Calu3 (cell line): Measurements from ENCODE around the gene ATP11C. TPM values are rescaled to one million over a fixed set of nuclear protein-coding genes. Genes with fewer than 3 reads are reported as not detected.

Source experiments
- BruUV-seq: library from RNA; stranded (reverse); fragments of 400-500 nt; replicated peaks from 2 replicates; lab custom pipeline; 2021; lab: Mats Ljungman, UMichigan
- CTCF ChIA-PET: fragments of 300-600 bp; sonication (Branson Sonifier 250); formaldehyde crosslinking; loops from one replicate; lab custom pipeline; 2022; ENCODE audit warnings: antibody characterized with exemption; lab: Charles Lee
- DNase-seq: peaks from one replicate; pipeline ENCODE4 v3.0.0; 2022
- H3K27ac Mint-ChIP-seq: one replicate; pipeline ENCODE4 v1.8.0; 2022; ENCODE audit warnings: mixed read lengths; ENCODE audit not compliant: unreplicated experiment
- H3K27me3 Mint-ChIP-seq: one replicate; pipeline ENCODE4 v1.8.0; 2022; ENCODE audit warnings: mixed read lengths; ENCODE audit not compliant: unreplicated experiment
- H3K36me3 Mint-ChIP-seq: one replicate; pipeline ENCODE4 v1.8.0; 2022; ENCODE audit warnings: mild to moderate bottlenecking, moderate library complexity, mixed read lengths; ENCODE audit not compliant: insufficient read depth, unreplicated experiment
- H3K4me1 Mint-ChIP-seq: one replicate; pipeline ENCODE4 v1.8.0; 2022; ENCODE audit warnings: mild to moderate bottlenecking, low read depth, mixed read lengths; ENCODE audit not compliant: unreplicated experiment
- H3K4me3 Mint-ChIP-seq: one replicate; pipeline ENCODE4 v1.8.0; 2022; ENCODE audit warnings: mild to moderate bottlenecking, low read depth, moderate library complexity, mixed read lengths; ENCODE audit not compliant: unreplicated experiment
- H3K9me3 Mint-ChIP-seq: one replicate; pipeline ENCODE4 v1.8.0; 2022; ENCODE audit warnings: low read depth, mixed read lengths; ENCODE audit not compliant: unreplicated experiment
- intact Hi-C: fragments of 100-400 bp; cut with micrococcal nuclease; formaldehyde crosslinking; loops from one replicate; pipeline ENCODE4 v1.10.0; 2022; ENCODE audit not compliant: unreplicated experiment
- total RNA-seq: library from RNA; stranded (reverse); gene quantifications from 2 replicates; pipeline ENCODE4 v1.2.3, GENCODE V29; 2022
- TF ChIP-seq, protein P1 (sequence below): fragments of 200-600 bp; IDR thresholded peaks from one replicate; pipeline ENCODE4 v1.8.0; 2022; ENCODE audit warnings: antibody characterized with exemption; ENCODE audit not compliant: unreplicated experiment

The ATP11C gene
- total RNA-seq, 1 experiment from 2014 or later, result 19.7 TPM

DNA sequence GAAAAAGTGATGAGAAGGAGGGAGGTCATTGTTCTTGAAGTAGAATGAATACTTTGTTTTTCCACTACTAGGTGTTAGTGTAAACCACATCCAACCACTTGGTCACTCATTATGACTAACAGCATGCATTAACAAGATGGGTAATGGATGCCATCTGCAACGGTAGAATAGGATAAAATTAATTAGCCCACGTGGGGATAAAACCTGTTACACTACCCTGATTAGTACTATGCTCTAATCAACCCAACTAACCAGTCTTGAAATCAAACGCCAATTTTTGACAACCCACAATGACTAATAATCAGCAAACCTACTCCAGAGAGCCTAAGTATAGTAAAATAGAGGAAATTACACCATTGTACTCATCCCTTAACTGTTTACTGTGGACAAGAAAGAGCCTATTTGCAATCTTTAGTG lies 131.4 kb downstream of the ATP11C start:
- BruUV-seq, result no TSS peak
- no peak for DNase-seq
- intact Hi-C loops, result no loop called here
- CTCF ChIA-PET, result no interaction called here
- H3K4me1 Mint-ChIP-seq, result no peaks in the 10 kb centered on the region
- no peaks in the 10 kb centered on the region for H3K9me3 Mint-ChIP-seq
- no peaks in the 10 kb centered on the region for H3K27me3 Mint-ChIP-seq
- H3K4me3 Mint-ChIP-seq, result no peak overlapping the region
- TF ChIP-seq, protein P1, sequence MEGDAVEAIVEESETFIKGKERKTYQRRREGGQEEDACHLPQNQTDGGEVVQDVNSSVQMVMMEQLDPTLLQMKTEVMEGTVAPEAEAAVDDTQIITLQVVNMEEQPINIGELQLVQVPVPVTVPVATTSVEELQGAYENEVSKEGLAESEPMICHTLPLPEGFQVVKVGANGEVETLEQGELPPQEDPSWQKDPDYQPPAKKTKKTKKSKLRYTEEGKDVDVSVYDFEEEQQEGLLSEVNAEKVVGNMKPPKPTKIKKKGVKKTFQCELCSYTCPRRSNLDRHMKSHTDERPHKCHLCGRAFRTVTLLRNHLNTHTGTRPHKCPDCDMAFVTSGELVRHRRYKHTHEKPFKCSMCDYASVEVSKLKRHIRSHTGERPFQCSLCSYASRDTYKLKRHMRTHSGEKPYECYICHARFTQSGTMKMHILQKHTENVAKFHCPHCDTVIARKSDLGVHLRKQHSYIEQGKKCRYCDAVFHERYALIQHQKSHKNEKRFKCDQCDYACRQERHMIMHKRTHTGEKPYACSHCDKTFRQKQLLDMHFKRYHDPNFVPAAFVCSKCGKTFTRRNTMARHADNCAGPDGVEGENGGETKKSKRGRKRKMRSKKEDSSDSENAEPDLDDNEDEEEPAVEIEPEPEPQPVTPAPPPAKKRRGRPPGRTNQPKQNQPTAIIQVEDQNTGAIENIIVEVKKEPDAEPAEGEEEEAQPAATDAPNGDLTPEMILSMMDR, result no peak
- no peaks in the 10 kb centered on the region for H3K36me3 Mint-ChIP-seq
- H3K27ac Mint-ChIP-seq, result no peak overlapping the region

DNA sequence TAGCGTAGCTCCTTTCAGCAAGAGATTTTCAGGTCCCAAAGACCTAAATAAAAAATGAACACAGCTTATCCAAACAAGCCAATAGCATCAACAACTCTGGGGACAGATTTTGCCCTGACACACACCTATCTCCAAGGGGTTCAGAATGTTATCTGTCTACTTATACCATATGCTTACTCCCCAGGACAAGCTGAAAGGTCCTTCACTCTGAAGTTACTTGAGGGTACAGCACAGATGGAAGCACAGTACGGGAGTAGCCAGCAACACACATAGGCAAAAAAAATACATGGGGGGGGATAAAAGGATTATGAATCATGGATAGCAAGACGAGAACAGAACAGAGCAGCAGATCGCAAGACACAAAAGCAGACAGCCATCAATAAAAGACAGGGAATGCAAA lies 134.2 kb downstream of the ATP11C start:
- no peaks in the 10 kb centered on the region for H3K27me3 Mint-ChIP-seq
- CTCF ChIA-PET, result no interaction called here
- intact Hi-C loops, result no loop called here
- H3K4me1 Mint-ChIP-seq, result no peaks in the 10 kb centered on the region
- TF ChIP-seq, protein P1, result no peak
- no peak overlapping the region for H3K4me3 Mint-ChIP-seq
- DNase-seq, result no peak
- no TSS peak for BruUV-seq
- H3K36me3 Mint-ChIP-seq, result no peaks in the 10 kb centered on the region
- H3K9me3 Mint-ChIP-seq, result no peaks in the 10 kb centered on the region
- H3K27ac Mint-ChIP-seq, result no peak overlapping the region

DNA sequence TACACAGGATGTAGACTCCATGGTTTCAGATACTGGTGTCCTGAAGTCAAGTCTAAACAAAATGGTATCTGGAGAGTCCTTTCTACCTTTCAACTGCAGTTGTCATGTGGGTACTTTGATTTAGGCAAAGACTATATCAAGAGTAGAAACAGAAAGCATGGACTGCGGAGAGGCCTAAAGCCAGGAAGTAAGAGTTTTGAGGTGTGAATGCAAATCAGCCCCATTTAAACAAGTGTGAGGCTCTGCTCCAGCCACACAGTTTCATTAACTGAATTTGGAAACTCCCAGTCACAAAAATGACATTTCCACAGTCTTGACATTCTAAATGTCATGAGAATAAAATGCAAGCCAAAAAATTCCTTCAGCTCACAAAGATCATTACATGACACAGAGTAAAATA lies 137.7 kb downstream of the ATP11C start:
- no peaks in the 10 kb centered on the region for H3K27me3 Mint-ChIP-seq
- H3K36me3 Mint-ChIP-seq, result no peaks in the 10 kb centered on the region
- H3K4me1 Mint-ChIP-seq, result no peaks in the 10 kb centered on the region
- no peak overlapping the region for H3K27ac Mint-ChIP-seq
- H3K9me3 Mint-ChIP-seq, result no peaks in the 10 kb centered on the region
- intact Hi-C loops, result no loop called here
- CTCF ChIA-PET, result no interaction called here
- TF ChIP-seq, protein P1, result no peak
- no peak for DNase-seq
- no TSS peak for BruUV-seq
- no peak overlapping the region for H3K4me3 Mint-ChIP-seq

DNA sequence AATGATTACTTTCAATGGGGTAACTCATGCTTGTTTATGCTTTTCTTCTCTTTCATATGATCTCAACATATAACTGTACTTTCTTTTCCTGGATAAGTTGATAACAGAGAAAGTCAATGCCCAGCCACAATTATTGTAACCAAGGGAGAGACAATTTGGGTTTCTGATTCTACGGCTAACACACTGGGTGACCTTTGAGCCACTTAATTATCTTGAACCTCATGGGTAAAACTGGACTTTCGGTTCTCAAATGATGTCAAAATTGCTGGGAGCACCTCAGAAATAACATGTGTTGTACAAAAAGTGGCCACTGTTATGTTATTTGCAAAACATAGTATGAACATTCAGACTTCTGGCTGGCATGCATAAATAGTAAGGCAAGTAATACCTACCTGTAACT lies 145.3 kb downstream of the ATP11C start:
- CTCF ChIA-PET, result no interaction called here
- intact Hi-C loops, result no loop called here
- H3K27ac Mint-ChIP-seq, result no peak overlapping the region
- TF ChIP-seq, protein P1, result no peak
- H3K36me3 Mint-ChIP-seq, result no peaks in the 10 kb centered on the region
- H3K4me1 Mint-ChIP-seq, result no peaks in the 10 kb centered on the region
- DNase-seq, result no peak
- BruUV-seq, result no TSS peak
- no peak overlapping the region for H3K4me3 Mint-ChIP-seq
- no peaks in the 10 kb centered on the region for H3K27me3 Mint-ChIP-seq
- no peaks in the 10 kb centered on the region for H3K9me3 Mint-ChIP-seq
